ENCODE data around the gene SLIRP.
A peak's percentile ranks its signal among the peaks of the same experiment; 100 is the strongest.
"Not testable (repeated sequence)": the region's sequence is repeated elsewhere in the genome, so short reads cannot be mapped to it uniquely, and the experiment has no call there.

The SLIRP gene

DNA sequence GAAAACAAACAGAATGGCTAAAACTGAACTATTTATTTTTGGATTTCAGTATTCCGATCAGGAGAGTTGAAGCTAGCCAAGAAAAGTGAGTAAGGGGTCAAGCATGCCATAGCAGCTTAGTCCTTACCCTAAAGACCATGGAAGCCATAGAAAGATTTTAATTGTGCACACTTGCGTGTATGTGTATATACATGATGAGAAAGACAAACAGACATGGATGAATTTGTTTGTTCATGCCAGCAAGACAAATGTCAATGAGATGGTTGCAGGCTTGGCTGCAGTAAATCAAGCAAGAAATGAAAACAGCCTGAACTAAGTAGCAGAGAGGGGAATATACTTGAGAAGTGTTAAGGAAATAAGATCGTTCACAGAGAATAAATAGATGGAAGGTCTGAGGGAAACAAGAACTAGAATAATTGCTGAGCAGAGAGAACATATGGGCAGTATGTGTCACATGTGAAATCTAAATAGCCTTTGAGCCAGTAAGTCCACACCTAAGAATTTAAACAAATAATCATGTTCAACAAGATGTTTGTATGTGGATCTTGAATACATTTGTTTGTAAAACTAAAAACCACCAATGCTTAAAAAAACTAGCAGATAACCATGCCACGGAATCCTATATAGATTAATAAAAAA is 38.3 kb downstream of the SLIRP start:
- no peak for DNase-seq

DNA sequence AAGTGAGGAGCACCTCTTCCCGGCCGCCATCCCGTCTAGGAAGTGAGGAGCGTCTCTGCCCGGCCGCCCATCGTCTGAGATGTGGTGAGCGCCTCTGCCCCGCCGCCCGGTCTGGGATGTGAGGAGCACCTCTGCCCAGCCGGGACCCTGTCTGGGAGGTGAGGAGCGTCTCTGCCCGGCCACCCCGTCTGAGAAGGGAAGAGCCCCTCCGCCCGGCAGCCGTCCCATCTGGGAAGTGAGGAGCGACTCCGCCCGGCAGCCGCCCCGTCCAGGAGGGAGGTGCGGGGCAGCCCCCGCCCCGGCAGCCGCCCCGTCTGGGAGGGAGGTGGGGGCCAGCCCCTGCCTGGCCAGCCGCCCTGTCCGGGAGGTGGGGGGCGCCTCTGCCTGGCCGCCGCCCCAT is 39.5 kb downstream of the SLIRP start:
- DNase-seq: not testable (repeated sequence)

GRCh38 chr14:77752266-77752665 is 44.4 kb downstream of the SLIRP start:
- no peak for DNase-seq

- DNase-seq: no peak
Observed at GRCh38 chr14:77752799-77753516, 45.1 kb downstream of the SLIRP start.

- DNase-seq: peak; percentile 98
Observed at GRCh38 chr14:77760381-77761204, 52.7 kb downstream of the SLIRP start, which contains the start of gene SNW1. SNW1 (minus strand) TSS chr14:77761156; CDS start chr14:77761127, 29 bp downstream.

DNA sequence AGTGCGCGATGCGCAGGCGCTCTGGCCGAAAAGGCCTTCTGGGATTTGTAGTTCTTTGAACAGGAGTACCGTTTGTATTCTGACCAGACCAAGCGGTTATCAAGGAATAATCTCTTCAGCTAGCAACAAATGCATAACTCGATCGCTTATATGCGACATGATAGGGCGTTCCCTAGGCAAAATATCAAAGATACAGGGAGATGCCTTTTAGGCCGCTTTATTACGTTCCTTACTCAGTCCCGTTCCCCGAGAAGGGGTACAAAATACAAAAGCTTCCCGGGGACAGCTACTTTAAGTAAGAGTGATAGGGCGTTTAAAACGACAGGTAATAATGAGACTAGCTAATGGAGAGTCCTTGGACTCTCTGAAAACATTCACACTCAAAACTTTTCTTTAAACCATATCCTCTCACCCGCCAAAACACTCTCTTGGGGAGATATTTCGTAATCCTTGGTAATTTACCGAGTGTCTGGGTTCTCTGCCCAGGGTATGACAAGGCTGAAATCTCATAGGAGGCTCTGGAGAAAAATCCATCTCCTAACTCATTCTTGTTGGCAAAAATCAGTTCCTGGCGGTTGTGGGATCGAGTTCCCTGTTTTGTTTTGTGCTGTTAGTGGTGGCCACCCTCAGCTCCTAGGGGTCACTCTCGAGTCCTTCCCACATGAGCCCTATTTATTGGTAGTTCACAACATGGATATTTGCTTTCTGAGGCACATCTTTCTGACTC is 53.5 kb downstream of the SLIRP start:
- no peak for DNase-seq

DNA sequence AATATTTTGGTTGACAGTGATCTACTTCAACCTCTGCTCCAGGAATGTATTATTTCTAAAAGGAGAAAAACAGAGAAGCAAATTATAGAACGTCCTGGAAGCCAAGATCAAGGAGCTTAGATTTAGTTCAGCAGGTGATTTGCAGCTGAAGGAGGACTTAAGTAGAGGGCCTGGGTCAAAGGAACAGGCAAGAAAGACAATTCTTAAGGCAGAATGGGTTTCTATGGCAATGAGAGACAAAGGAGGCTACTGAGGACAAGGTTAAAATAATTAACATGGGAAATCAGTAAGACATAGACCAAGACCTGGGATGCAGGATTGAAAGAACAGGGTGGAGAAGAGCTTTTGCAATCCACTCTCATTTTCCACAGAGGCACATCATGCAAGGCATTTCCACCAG is 55.4 kb downstream of the SLIRP start:
- DNase-seq: no peak

- no peak for DNase-seq
Observed at GRCh38 chr14:77763978-77764377, 56.1 kb downstream of the SLIRP start.
